Measurements from ENCODE around the gene ARRDC1.

Gene ARRDC1

GRCh38 chr9:137663584-137663983 lies 58.1 kb downstream of the ARRDC1 start:
- Histone ChIP-seq H3K27ac (no peak overlapping the region), H3K4me3 (no peak overlapping the region)
- TF ChIP-seq, protein P1, sequence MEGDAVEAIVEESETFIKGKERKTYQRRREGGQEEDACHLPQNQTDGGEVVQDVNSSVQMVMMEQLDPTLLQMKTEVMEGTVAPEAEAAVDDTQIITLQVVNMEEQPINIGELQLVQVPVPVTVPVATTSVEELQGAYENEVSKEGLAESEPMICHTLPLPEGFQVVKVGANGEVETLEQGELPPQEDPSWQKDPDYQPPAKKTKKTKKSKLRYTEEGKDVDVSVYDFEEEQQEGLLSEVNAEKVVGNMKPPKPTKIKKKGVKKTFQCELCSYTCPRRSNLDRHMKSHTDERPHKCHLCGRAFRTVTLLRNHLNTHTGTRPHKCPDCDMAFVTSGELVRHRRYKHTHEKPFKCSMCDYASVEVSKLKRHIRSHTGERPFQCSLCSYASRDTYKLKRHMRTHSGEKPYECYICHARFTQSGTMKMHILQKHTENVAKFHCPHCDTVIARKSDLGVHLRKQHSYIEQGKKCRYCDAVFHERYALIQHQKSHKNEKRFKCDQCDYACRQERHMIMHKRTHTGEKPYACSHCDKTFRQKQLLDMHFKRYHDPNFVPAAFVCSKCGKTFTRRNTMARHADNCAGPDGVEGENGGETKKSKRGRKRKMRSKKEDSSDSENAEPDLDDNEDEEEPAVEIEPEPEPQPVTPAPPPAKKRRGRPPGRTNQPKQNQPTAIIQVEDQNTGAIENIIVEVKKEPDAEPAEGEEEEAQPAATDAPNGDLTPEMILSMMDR (IDR thresholded peaks at IDR 0.05): no peak
- DNase-seq (ENCODE audit: low spot score): no peak

GRCh38 chr9:137664676-137665075 lies 59.2 kb downstream of the ARRDC1 start:
- no peak for DNase-seq (ENCODE audit: low spot score)
- Histone ChIP-seq H3K27ac (no peak overlapping the region), H3K4me3 (no peak overlapping the region)
- TF ChIP-seq, protein P1 (IDR thresholded peaks at IDR 0.05): no peak

Measured in coronary artery (tissue), 2 donors.